OCI-LY3 (cell line): ENCODE results near the gene HS2ST1.

Experiments
- CTCF ChIP-seq: fragments of 200-600, 300-600 bp; sonication (generic); IDR thresholded peaks from 2 replicates; pipeline ENCODE4 v1.5.1; 2014; ENCODE audit warnings: antibody characterized with exemption, low read length, low read depth
- EZH2phosphoT487 ChIP-seq: fragments of 200-600 bp; shearing (Covaris generic); IDR thresholded peaks from 2 replicates; pipeline ENCODE4 v1.6.1; 2018; ENCODE audit warnings: antibody characterized with exemption, mixed run types, low read depth

- TF ChIP-seq CTCF (no peak), EZH2phosphoT487 (no peak)
Observed at GRCh38 chr1:87113313-87113712, 198.9 kb downstream of the HS2ST1 start.
